Pancreas (tissue), 10 donors: ENCODE measurements around the gene CD44. TPM values are rescaled to one million over a fixed set of nuclear protein-coding genes. Genes with fewer than 3 reads are reported as not detected.

Source experiments
- ATAC-seq, 4 donors: fragments of 200-7000 bp; cut with Tn5 transposase; one replicate each; pipeline versions ENCODE4 v1.8.0 to v1.9.1; 2020; ENCODE audit warnings: mild to moderate bottlenecking in 4 of 4, moderate library complexity in 4 of 4
- DNase-seq, 6 donors: peaks; one replicate each; pipeline ENCODE4 v3.0.0-alpha.2; 2020
- FAIRE-seq: peaks from 2 replicates; lab custom pipeline; 2012; peaks lifted over from hg19 to GRCh38; lab: Jason Lieb, UNC
- H3K27ac ChIP-seq, 4 donors: fragments of 200-600 bp; sonication (generic); 1 replicate in 3 of 4; 2 replicates in 1 of 4; pipeline versions ENCODE4 v1.5.0 to v1.8.0; 2020
- H3K27me3 ChIP-seq, 4 donors: fragments of 200-600 bp; one replicate each; pipeline ENCODE4 v1.8.0; 2021
- H3K36me3 ChIP-seq, 3 donors: fragments of 200-600 bp; sonication (generic) in 1 of 3; one replicate each; pipeline versions ENCODE4 v1.5.0 to v1.8.0; 2020 to 2021
- H3K4me1 ChIP-seq, 3 donors: fragments of 200-600 bp; one replicate each; pipeline ENCODE4 v1.8.0; 2021
- H3K4me3 ChIP-seq, 4 donors: fragments of 200-600 bp; sonication (generic) in 2 of 4; one replicate each; pipeline versions ENCODE4 v1.5.0 to v1.8.0; 2020 to 2021
- H3K9me3 ChIP-seq, 4 donors: fragments of 200-600 bp; one replicate each; pipeline ENCODE4 v1.8.0; 2021
- CTCF ChIP-seq, 4 donors: fragments of 200-600 bp; sonication (generic) in 3 of 4; IDR thresholded peaks; one replicate each; pipeline versions ENCODE4 v1.5.0 to v1.8.0; 2021; ENCODE audit warnings: antibody characterized with exemption in 4 of 4
- WGBS, 2 donors: extraction: QIAGEN DNeasy Blood & Tissue Kit; methylation state at CpG; one replicate each; pipeline ENCODE4 v1.1.7; 2013; 5-methylcytosine and 5-hydroxymethylcytosine counted together
- intact Hi-C, 3 donors: fragments of 100-400 bp; cut with DNase I; formaldehyde crosslinking; loops; one replicate each; pipeline versions ENCODE4 v1.11.1 to v1.14.2; 2022
- polyA plus RNA-seq, 2 donors: library from polyadenylated mRNA; stranded (reverse); fragments of 200-250 nt; gene quantifications; one replicate each; pipeline ENCODE4 v1.2.3, GENCODE V29; 2013
- total RNA-seq, 6 donors: library from RNA; stranded (reverse); fragmentation: NEBNext Ultra II Directional in 4 of 6; extraction: Animal tissue kit (Norgen Biotek cat#: 25700) in 4 of 6; gene quantifications; one replicate each; pipeline versions ENCODE4 v1.2.1 to v1.2.4, GENCODE V29; 2021 to 2023
- donor health status: healthy with polysubstance abuse.
- donor health status: DM: no; HTN: no; CAD: no; lungs with moderate emphysema.
- donor health status: DM: no; HTN: no; CAD: no.
- donor health status: control.
- donor health status: control.
- donor health status: Bipolar disorder and iron deficiency.
- donor health status: DM: yes; HTN: yes; CAD: no.
- donor health status: DM: no; HTN: no; CAD: no.
- donor health status: DM: no; HTN: no; CAD: no.
- donor health status: DM: yes; HTN: yes; CAD: no.

The CD44 gene
- total and polyA plus RNA-seq, 8 donors: 133 to 677 (median 375) TPM

DNA sequence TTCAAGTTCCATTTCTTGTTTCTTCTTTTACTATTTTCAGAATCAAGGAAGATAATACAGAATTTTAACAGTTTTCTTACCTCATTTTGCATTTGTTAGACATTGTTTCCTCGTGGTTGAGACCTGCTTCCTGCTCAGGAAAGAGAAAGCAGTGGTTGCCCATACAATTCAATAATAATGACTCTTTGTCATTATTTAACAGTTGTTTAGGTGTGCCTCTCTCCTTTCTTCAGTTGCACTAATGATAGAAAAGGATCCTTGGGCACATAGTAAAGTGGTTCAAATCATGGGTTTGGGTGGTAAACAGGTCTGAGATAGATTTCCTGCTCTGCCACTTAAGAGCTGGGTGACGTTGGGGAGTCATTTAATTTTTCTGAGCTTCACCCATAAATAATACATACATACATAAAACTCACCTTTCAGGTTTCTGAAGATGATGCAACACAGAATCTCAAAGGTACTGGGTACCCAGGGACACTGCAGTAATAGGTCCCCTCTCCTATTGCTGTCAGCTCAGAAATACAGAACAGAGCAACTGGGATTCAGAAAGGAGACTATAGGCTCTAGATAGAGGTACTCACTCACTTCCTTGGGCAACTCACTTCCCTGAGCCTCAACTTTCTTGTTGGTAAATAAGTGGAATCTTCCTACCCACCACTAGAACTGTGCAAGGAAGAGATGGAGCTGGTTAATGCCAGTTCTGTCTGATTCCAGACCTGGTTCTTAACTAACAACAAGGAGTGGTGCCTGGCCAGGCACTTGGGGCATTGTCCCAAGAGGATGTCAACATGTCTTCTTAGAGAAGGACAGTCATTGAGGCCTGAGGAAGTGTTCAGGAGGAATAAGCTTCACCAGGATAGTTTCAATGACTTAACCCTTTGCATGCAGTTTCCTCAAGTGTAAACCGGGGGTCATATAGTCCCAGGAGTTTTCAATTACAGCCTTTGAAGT, 34.9 kb downstream of the CD44 start:
- H3K9me3 ChIP-seq: no peaks in the 10 kb centered on the region
- DNase-seq: no peak
- WGBS, 2 donors: 64 to 74% methylated on average over 3 of the region's 3 CpGs
- intact Hi-C loops: no loop called here
- no peak for FAIRE-seq
- H3K27me3 ChIP-seq: no peaks in the 10 kb centered on the region
- peak overlapping the region; percentile 9 to 24 (median 17) for H3K27ac ChIP-seq
- peak in 3 of 4 donors; percentile 6 to 18 (median 9) for ATAC-seq
- no peak for TF ChIP-seq CTCF (IDR thresholded peaks at IDR 0.05)
- H3K4me1 ChIP-seq: peaks cover 25 to 54% (median 26%) of the 10 kb centered on the region in 3 donors
- H3K4me3 ChIP-seq: no peak overlapping the region
- peaks cover 5 to 17% (median 11%) of the 10 kb centered on the region in 3 donors for H3K36me3 ChIP-seq

DNA sequence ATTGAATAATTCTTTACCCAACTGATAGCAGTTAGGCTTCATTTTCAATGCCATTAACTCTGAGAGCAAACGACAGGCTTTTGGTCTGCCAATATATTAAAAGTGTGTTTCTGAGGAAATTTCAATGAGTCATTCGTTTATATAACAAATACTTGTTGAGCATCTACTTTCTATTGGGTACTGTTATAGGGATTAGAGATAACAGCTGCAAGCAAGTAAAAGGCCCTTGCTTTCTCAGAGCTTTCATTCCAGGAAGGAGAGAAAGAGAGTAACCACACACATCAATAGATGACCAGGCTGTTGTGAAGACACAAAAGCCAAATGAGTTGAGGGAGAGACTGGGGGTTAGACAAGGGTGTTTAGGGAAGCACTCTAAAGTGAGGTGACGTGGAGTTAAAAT, 35.7 kb downstream of the CD44 start:
- no peaks in the 10 kb centered on the region for H3K9me3 ChIP-seq
- H3K27ac ChIP-seq: peak overlapping the region in 2 of 4 donors; percentile 24 to 28
- TF ChIP-seq CTCF (IDR thresholded peaks at IDR 0.05): no peak
- peaks cover 5 to 17% (median 11%) of the 10 kb centered on the region in 3 donors for H3K36me3 ChIP-seq
- peaks cover 25 to 55% (median 26%) of the 10 kb centered on the region in 3 donors for H3K4me1 ChIP-seq
- no peak for DNase-seq
- intact Hi-C loops: loop anchor here in 1 of 3 donors (5.0 kb wide), 1 partner anchor 32 kb away; no protein-coding TSS in a partner anchor
- no peak for FAIRE-seq
- 36 to 54% methylated on average over 3 of the region's 3 CpGs for WGBS, 2 donors
- no peaks in the 10 kb centered on the region for H3K27me3 ChIP-seq
- H3K4me3 ChIP-seq: no peak overlapping the region
- ATAC-seq: peak in 2 of 4 donors; percentile 17 to 25

DNA sequence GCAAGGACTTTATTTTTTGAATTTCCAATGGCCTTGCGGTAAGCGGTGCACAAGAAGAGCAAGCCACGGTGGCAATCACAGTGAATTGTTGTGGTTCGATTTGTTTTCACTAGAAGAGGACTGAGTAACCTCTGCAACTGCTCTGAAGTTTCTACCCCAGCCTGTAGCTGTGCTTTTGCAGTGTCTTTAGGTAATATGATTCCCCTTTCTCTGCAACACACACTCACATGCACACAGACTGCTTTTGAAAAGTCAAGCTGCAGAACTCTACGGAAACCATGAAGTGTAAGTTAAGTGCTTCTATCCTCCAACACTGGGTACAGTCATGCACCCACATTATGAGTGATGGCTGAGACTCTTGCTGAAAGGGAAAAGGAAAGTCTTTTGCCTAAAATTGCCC, 38.4 kb downstream of the CD44 start:
- no peaks in the 10 kb centered on the region for H3K27me3 ChIP-seq
- peaks cover 9 to 28% (median 11%) of the 10 kb centered on the region in 3 donors for H3K36me3 ChIP-seq
- H3K27ac ChIP-seq: no peak overlapping the region
- intact Hi-C loops: loop anchor here in 1 of 3 donors (5.0 kb wide), 1 partner anchor 35 kb away; no protein-coding TSS in a partner anchor
- TF ChIP-seq CTCF (IDR thresholded peaks at IDR 0.05): no peak
- no peak overlapping the region for H3K4me3 ChIP-seq
- H3K4me1 ChIP-seq: peaks cover 25 to 41% (median 25%) of the 10 kb centered on the region in 3 donors
- no peak for DNase-seq
- no peak for ATAC-seq
- no peak for FAIRE-seq
- 93 to 94% methylated on average over 5 of the region's 5 CpGs for WGBS, 2 donors
- H3K9me3 ChIP-seq: no peaks in the 10 kb centered on the region

DNA sequence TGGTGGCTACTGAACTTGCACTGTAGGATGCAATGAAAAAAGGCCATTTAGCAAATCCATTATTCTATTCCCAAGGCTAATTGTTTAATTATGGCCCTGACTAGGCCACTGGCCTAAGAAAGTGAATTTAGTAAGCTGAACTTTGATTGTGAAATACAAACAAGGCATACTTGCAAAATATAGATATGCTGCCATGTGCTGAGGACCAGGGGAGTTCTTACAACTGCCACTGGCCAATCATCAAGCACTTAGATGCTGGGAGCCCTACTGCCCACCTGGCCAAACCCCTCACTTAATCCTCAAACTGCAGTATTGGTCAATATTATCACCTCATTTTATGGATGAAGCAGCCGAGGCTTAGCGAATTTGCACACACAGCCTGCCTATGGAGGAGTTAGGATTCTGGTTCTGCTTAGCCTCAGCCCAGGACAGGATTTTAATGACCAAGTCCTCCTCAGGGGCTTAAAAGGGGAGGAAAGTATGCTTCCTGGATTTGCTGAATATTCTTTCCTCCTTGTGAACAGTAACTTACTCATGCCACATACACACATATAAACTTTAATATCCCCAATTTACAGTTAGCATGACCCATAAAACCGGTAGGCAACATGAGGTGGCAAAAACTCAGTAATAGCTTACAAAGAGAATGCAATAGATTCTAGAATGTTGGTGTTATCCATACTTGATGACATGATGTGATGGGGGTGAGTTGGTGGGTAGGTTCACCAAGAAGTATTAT, 39.3 kb downstream of the CD44 start:
- no peak for TF ChIP-seq CTCF (IDR thresholded peaks at IDR 0.05)
- H3K36me3 ChIP-seq: peaks cover 9 to 32% (median 11%) of the 10 kb centered on the region in 3 donors
- DNase-seq (no peak), ATAC-seq (no peak), FAIRE-seq (no peak)
- H3K27me3 ChIP-seq: no peaks in the 10 kb centered on the region
- intact Hi-C loops: loop anchor here in 1 of 3 donors (5.0 kb wide), 1 partner anchor 36 kb away; no protein-coding TSS in a partner anchor
- H3K9me3 ChIP-seq: no peaks in the 10 kb centered on the region
- no peak overlapping the region for H3K4me3 ChIP-seq
- H3K27ac ChIP-seq: no peak overlapping the region
- H3K4me1 ChIP-seq: peaks cover 16 to 34% (median 17%) of the 10 kb centered on the region in 3 donors
- 96 to 99% methylated on average over 3 of the region's 3 CpGs for WGBS, 2 donors
